CD4-positive, alpha-beta T cell treated with Interleukin-4 for 4 hours (primary cell): ENCODE data around the gene ARL3.

Experiments used
- DNase-seq: peaks from one replicate; pipeline ENCODE4 v3.0.0-alpha.2; 2020

The ARL3 gene

GRCh38 chr10:102633287-102633686 is 80.9 kb downstream of the ARL3 start:
- DNase-seq: peak; percentile 56

- no peak for DNase-seq
Measured at GRCh38 chr10:102632394-102633111, 81.6 kb downstream of the ARL3 start.

- DNase-seq: no peak
Measured at GRCh38 chr10:102631525-102632393, 82.4 kb downstream of the ARL3 start.

GRCh38 chr10:102630663-102631062 is 83.5 kb downstream of the ARL3 start:
- no peak for DNase-seq

GRCh38 chr10:102629661-102630614 is 84.3 kb downstream of the ARL3 start:
- no peak for DNase-seq

- no peak for DNase-seq
Measured at GRCh38 chr10:102628451-102628911, 85.7 kb downstream of the ARL3 start.

- no peak for DNase-seq
Measured at GRCh38 chr10:102627736-102628293, 86.4 kb downstream of the ARL3 start.

GRCh38 chr10:102627291-102627735 is 86.9 kb downstream of the ARL3 start:
- DNase-seq: no peak

GRCh38 chr10:102626026-102626685 is 88.0 kb downstream of the ARL3 start:
- no peak for DNase-seq

- no peak for DNase-seq
Measured at GRCh38 chr10:102624751-102625645, 89.2 kb downstream of the ARL3 start.

- no peak for DNase-seq
Measured at GRCh38 chr10:102624094-102624493, 90.1 kb downstream of the ARL3 start.
